HEK293 (cell line): ENCODE data around the gene NUMBL.

Experiments
- BCL11A ChIP-seq: fragments of 450-650 bp; formaldehyde crosslinking; IDR thresholded peaks from 2 replicates; pipeline ENCODE4 v1.5.1; 2016; ENCODE audit warnings: low read depth, missing biosample characterization, missing genetic modification characterization
- GLIS1 ChIP-seq: fragments of 450-650 bp; formaldehyde crosslinking; IDR thresholded peaks from 2 replicates; pipeline ENCODE4 v1.5.1; 2016; ENCODE audit warnings: missing biosample characterization, missing genetic modification characterization
- GLIS2 ChIP-seq: fragments of 450-650 bp; formaldehyde crosslinking; IDR thresholded peaks from 2 replicates; pipeline ENCODE4 v1.5.1; 2016; ENCODE audit warnings: missing biosample characterization, missing genetic modification characterization
- KLF1 ChIP-seq: fragments of 450-650 bp; formaldehyde crosslinking; IDR thresholded peaks from 2 replicates; pipeline ENCODE4 v1.5.1; 2016; ENCODE audit warnings: missing biosample characterization, missing genetic modification characterization
- KLF8 ChIP-seq: fragments of 450-650 bp; formaldehyde crosslinking; IDR thresholded peaks from 2 replicates; pipeline ENCODE4 v1.5.1; 2016; ENCODE audit warnings: missing biosample characterization, missing genetic modification characterization
- PRDM1 ChIP-seq: fragments of 450-650 bp; formaldehyde crosslinking; IDR thresholded peaks from 2 replicates; pipeline ENCODE4; 2016; ENCODE audit warnings: missing biosample characterization, missing genetic modification characterization
- ZBTB8A ChIP-seq: fragments of 450-650 bp; formaldehyde crosslinking; IDR thresholded peaks from 2 replicates; pipeline ENCODE4 v1.5.1; 2016; ENCODE audit warnings: missing biosample characterization, missing genetic modification characterization
- ZFP41 ChIP-seq: fragments of 450-650 bp; formaldehyde crosslinking; IDR thresholded peaks from 2 replicates; pipeline ENCODE4 v1.5.1; 2016; ENCODE audit warnings: missing biosample characterization, missing genetic modification characterization, borderline replicate concordance
- ZNF202 ChIP-seq: fragments of 450-650 bp; formaldehyde crosslinking; IDR thresholded peaks from 2 replicates; pipeline ENCODE4 v1.5.1; 2016; ENCODE audit warnings: missing biosample characterization, missing genetic modification characterization, borderline replicate concordance
- ZNF394 ChIP-seq: fragments of 450-650 bp; formaldehyde crosslinking; IDR thresholded peaks from 2 replicates; pipeline ENCODE4 v1.5.1; 2016; ENCODE audit warnings: missing biosample characterization, missing genetic modification characterization, mild to moderate bottlenecking, moderate library complexity, borderline replicate concordance
- ZNF423 ChIP-seq: fragments of 450-650 bp; formaldehyde crosslinking; IDR thresholded peaks from 2 replicates; pipeline ENCODE4 v1.5.1; 2016; ENCODE audit warnings: missing biosample characterization, missing genetic modification characterization
- ZNF660 ChIP-seq: fragments of 450-650 bp; IDR thresholded peaks from 2 replicates; pipeline ENCODE4 v1.5.1; 2018; ENCODE audit warnings: missing biosample characterization, mild to moderate bottlenecking, missing genetic modification characterization
- ZNF707 ChIP-seq: fragments of 450-650 bp; formaldehyde crosslinking; IDR thresholded peaks from 2 replicates; pipeline ENCODE4 v1.5.1; 2016; ENCODE audit warnings: missing biosample characterization, missing genetic modification characterization
- ZNF768 ChIP-seq: fragments of 450-650 bp; formaldehyde crosslinking; IDR thresholded peaks from 2 replicates; pipeline ENCODE4 v1.5.1; 2018; ENCODE audit warnings: missing biosample characterization, mild to moderate bottlenecking, missing genetic modification characterization
- ZNF777 ChIP-seq: fragments of 450-650 bp; formaldehyde crosslinking; IDR thresholded peaks from 2 replicates; pipeline ENCODE4 v1.5.1; 2017; ENCODE audit warnings: missing biosample characterization, missing genetic modification characterization, borderline replicate concordance
- ZXDB ChIP-seq: fragments of 450-650 bp; formaldehyde crosslinking; IDR thresholded peaks from 2 replicates; pipeline ENCODE4 v1.5.1; 2016; ENCODE audit warnings: missing biosample characterization, missing genetic modification characterization
- TF ChIP-seq, protein P1 (sequence below): fragments of 450-650 bp; formaldehyde crosslinking; optimal IDR thresholded peaks from 2 replicates; pipeline ENCODE3; 2016; ENCODE audit warnings: missing biosample characterization, mild to moderate bottlenecking, missing genetic modification characterization
- TF ChIP-seq, protein P2 (sequence below): sonication (generic); formaldehyde crosslinking; IDR thresholded peaks from 2 replicates; pipeline ENCODE4 v1.8.1; 2022; ENCODE audit warnings: mild to moderate bottlenecking, moderate library complexity, missing genetic modification reagents
- TF ChIP-seq, protein P3 (sequence below): fragments of 450-650 bp; formaldehyde crosslinking; IDR thresholded peaks from 2 replicates; pipeline ENCODE4 v1.5.1; 2016; ENCODE audit warnings: missing biosample characterization, missing genetic modification characterization
- TF ChIP-seq, protein P4 (sequence below): fragments of 450-650 bp; formaldehyde crosslinking; IDR thresholded peaks from 2 replicates; pipeline ENCODE4 v1.5.1; 2017; ENCODE audit warnings: missing biosample characterization, missing genetic modification characterization
- TF ChIP-seq, protein P5 (sequence below): fragments of 450-650 bp; formaldehyde crosslinking; IDR thresholded peaks from 2 replicates; pipeline ENCODE4 v1.5.1; 2016; ENCODE audit warnings: missing biosample characterization, missing genetic modification characterization
- TF ChIP-seq, protein P6 (sequence below): fragments of 450-650 bp; formaldehyde crosslinking; IDR thresholded peaks from 2 replicates; pipeline ENCODE4 v1.5.1; 2016; ENCODE audit warnings: missing biosample characterization, missing genetic modification characterization
- TF ChIP-seq, protein P7 (sequence below): fragments of 450-650 bp; formaldehyde crosslinking; IDR thresholded peaks from 2 replicates; pipeline ENCODE4 v1.5.1; 2016; ENCODE audit warnings: missing biosample characterization, missing genetic modification characterization
- TF ChIP-seq, protein P8 (sequence below): fragments of 450-650 bp; formaldehyde crosslinking; IDR thresholded peaks from 2 replicates; pipeline ENCODE4 v1.5.1; 2017; ENCODE audit warnings: missing biosample characterization, missing genetic modification characterization

NUMBL gene

DNA sequence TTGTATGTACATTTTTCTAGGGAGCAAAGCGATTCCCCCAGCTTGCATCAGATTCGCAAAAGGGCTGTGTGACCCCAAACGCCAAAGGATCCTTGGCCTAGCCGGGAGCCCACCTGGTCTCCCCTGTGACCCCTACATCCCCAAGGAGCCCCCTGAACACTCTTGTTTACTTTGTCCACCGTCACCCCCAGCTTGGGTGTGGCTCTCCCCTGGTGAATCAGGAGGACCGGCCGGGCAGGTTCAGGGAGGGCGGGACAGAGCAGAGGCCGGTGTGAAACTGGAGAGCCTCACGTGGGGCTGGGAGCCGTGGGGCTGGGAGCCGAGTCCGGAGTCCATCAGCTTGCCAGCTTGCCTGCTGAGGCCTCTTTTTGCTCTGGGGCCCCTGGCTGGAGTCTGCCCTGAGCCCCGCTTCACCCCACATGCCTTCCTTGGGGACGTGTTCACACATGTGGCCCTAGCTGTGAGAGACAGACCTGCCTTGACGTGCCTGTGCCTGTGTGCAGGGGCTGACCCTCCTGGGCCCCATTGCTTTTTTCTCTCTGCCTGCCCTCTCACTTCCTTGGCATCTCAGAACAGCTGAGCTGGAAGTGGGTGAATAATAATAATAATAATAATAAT, 28.4 kb upstream of the NUMBL start (continued):
- TF ChIP-seq KLF1 (tag by site-specific recombination) (peak; percentile 73), ZNF768 (tag by site-specific recombination) (0 out of 2 replicates have a peak, but pooled peaks have one; percentile 8), BCL11A (tag by site-specific recombination) (peak; percentile 34; the same call in 1 of the 2 replicates), GLIS2 (tag by site-specific recombination) (peak; percentile 96), ZBTB8A (0 out of 2 replicates have a peak, but pooled peaks have one; percentile 9), ZNF707 (tag by site-specific recombination) (no peak), ZNF394 (tag by site-specific recombination) (no peak), KLF8 (tag by site-specific recombination) (peak; percentile 40; the same call in 1 of the 2 replicates), ZNF202 (tag by site-specific recombination) (no peak), PRDM1 (tag by site-specific recombination) (peak; percentile 22; the same call in 1 of the 2 replicates), ZFP41 (tag by site-specific recombination) (no peak), ZNF423 (tag by site-specific recombination) (no peak), ZNF660 (tag by site-specific recombination) (peak; percentile 56; the same call in 1 of the 2 replicates), ZNF777 (tag by site-specific recombination) (0 out of 2 replicates have a peak, but pooled peaks have one; percentile 8), GLIS1 (peak; percentile 81), ZXDB (tag by site-specific recombination) (peak; percentile 91)
- TF ChIP-seq, protein P1, sequence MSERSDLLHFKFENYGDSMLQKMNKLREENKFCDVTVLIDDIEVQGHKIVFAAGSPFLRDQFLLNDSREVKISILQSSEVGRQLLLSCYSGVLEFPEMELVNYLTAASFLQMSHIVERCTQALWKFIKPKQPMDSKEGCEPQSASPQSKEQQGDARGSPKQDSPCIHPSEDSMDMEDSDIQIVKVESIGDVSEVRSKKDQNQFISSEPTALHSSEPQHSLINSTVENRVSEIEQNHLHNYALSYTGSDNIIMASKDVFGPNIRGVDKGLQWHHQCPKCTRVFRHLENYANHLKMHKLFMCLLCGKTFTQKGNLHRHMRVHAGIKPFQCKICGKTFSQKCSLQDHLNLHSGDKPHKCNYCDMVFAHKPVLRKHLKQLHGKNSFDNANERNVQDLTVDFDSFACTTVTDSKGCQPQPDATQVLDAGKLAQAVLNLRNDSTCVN (tag by site-specific recombination) = peak; percentile 14
- TF ChIP-seq, protein P2, sequence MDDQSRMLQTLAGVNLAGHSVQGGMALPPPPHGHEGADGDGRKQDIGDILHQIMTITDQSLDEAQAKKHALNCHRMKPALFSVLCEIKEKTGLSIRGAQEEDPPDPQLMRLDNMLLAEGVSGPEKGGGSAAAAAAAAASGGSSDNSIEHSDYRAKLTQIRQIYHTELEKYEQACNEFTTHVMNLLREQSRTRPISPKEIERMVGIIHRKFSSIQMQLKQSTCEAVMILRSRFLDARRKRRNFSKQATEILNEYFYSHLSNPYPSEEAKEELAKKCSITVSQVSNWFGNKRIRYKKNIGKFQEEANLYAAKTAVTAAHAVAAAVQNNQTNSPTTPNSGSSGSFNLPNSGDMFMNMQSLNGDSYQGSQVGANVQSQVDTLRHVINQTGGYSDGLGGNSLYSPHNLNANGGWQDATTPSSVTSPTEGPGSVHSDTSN (CRISPR knock-in tag) = no peak; the same call in 1 of the 2 replicates
- TF ChIP-seq, protein P3, sequence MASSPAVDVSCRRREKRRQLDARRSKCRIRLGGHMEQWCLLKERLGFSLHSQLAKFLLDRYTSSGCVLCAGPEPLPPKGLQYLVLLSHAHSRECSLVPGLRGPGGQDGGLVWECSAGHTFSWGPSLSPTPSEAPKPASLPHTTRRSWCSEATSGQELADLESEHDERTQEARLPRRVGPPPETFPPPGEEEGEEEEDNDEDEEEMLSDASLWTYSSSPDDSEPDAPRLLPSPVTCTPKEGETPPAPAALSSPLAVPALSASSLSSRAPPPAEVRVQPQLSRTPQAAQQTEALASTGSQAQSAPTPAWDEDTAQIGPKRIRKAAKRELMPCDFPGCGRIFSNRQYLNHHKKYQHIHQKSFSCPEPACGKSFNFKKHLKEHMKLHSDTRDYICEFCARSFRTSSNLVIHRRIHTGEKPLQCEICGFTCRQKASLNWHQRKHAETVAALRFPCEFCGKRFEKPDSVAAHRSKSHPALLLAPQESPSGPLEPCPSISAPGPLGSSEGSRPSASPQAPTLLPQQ (tag by site-specific recombination) = peak; percentile 77
- TF ChIP-seq, protein P4, sequence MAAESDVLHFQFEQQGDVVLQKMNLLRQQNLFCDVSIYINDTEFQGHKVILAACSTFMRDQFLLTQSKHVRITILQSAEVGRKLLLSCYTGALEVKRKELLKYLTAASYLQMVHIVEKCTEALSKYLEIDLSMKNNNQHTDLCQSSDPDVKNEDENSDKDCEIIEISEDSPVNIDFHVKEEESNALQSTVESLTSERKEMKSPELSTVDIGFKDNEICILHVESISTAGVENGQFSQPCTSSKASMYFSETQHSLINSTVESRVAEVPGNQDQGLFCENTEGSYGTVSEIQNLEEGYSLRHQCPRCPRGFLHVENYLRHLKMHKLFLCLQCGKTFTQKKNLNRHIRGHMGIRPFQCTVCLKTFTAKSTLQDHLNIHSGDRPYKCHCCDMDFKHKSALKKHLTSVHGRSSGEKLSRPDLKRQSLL (tag by site-specific recombination) = 0 out of 2 replicates have a peak, but pooled peaks have one; percentile 12
- TF ChIP-seq, protein P5, sequence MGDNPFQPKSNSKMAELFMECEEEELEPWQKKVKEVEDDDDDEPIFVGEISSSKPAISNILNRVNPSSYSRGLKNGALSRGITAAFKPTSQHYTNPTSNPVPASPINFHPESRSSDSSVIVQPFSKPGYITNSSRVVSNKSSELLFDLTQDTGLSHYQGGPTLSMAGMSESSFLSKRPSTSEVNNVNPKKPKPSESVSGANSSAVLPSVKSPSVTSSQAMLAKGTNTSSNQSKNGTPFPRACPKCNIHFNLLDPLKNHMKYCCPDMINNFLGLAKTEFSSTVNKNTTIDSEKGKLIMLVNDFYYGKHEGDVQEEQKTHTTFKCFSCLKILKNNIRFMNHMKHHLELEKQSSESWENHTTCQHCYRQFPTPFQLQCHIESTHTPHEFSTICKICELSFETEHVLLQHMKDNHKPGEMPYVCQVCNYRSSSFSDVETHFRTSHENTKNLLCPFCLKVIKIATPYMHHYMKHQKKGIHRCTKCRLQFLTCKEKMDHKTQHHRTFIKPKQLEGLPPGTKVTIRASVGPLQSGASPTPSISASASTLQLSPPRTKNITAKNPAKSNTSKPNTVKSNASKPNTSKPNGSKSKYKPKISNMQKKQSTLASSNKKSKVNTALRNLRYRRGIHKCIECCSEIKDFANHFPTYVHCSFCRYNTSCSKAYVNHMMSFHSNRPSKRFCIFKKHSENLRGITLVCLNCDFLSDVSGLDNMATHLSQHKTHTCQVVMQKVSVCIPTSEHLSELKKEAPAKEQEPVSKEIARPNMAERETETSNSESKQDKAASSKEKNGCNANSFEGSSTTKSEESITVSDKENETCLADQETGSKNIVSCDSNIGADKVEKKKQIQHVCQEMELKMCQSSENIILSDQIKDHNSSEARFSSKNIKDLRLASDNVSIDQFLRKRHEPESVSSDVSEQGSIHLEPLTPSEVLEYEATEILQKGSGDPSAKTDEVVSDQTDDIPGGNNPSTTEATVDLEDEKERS (tag by site-specific recombination) = peak; percentile 50; the same call in 1 of the 2 replicates
- TF ChIP-seq, protein P6, sequence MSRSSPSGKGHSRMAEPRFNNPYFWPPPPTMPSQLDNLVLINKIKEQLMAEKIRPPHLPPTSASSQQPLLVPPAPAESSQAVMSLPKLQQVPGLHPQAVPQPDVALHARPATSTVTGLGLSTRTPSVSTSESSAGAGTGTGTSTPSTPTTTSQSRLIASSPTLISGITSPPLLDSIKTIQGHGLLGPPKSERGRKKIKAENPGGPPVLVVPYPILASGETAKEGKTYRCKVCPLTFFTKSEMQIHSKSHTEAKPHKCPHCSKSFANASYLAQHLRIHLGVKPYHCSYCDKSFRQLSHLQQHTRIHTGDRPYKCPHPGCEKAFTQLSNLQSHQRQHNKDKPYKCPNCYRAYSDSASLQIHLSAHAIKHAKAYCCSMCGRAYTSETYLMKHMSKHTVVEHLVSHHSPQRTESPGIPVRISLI (tag by site-specific recombination) = peak; percentile 43; the same call in 1 of the 2 replicates
- TF ChIP-seq, protein P7, sequence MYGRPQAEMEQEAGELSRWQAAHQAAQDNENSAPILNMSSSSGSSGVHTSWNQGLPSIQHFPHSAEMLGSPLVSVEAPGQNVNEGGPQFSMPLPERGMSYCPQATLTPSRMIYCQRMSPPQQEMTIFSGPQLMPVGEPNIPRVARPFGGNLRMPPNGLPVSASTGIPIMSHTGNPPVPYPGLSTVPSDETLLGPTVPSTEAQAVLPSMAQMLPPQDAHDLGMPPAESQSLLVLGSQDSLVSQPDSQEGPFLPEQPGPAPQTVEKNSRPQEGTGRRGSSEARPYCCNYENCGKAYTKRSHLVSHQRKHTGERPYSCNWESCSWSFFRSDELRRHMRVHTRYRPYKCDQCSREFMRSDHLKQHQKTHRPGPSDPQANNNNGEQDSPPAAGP (tag by site-specific recombination) = peak; percentile 84; the same call in 1 of the 2 replicates
- TF ChIP-seq, protein P8, sequence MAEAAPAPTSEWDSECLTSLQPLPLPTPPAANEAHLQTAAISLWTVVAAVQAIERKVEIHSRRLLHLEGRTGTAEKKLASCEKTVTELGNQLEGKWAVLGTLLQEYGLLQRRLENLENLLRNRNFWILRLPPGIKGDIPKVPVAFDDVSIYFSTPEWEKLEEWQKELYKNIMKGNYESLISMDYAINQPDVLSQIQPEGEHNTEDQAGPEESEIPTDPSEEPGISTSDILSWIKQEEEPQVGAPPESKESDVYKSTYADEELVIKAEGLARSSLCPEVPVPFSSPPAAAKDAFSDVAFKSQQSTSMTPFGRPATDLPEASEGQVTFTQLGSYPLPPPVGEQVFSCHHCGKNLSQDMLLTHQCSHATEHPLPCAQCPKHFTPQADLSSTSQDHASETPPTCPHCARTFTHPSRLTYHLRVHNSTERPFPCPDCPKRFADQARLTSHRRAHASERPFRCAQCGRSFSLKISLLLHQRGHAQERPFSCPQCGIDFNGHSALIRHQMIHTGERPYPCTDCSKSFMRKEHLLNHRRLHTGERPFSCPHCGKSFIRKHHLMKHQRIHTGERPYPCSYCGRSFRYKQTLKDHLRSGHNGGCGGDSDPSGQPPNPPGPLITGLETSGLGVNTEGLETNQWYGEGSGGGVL (tag by site-specific recombination) = no peak; the same call in 1 of the 2 replicates
